ENCODE data around the gene SMIM33. TPM values are rescaled to one million over a fixed set of nuclear protein-coding genes. Genes with fewer than 3 reads are reported as not detected.
"Not testable (repeated sequence)": the region's sequence is repeated elsewhere in the genome, so short reads cannot be mapped to it uniquely, and the experiment has no call there.

Gene SMIM33
- total and polyA plus RNA-seq, 2 donors (not counting 1 experiment from before 2014, with no cell fraction given) = not detected

GRCh38 chr5:139501381-139501780 lies 30.6 kb downstream of the SMIM33 start:
- no peaks in the 10 kb centered on the region for H3K4me1 ChIP-seq (ENCODE audit: control insufficient read depth in 2 of 2, insufficient read depth in 2 of 2, low read length in 2 of 2)
- no peak overlapping the region for H2AFZ ChIP-seq (ENCODE audit: insufficient read depth, low read depth, low read length, poor library complexity, severe bottlenecking)
- H3K79me2 ChIP-seq (ENCODE audit: control insufficient read depth, insufficient read depth, low read length) = no peaks in the 10 kb centered on the region
- no peak overlapping the region for H3K9ac ChIP-seq (ENCODE audit: low read length)
- no peak for DNase-seq
- Mint-ChIP-seq H3K27me3 (no peaks in the 10 kb centered on the region), H3K4me1 (no peaks in the 10 kb centered on the region), H3K4me3 (no peak overlapping the region), H3K9me3 (ENCODE audit: insufficient read depth) (no peaks in the 10 kb centered on the region), H3K27ac (no peak overlapping the region)
- CTCF ChIA-PET = interaction anchor here (1.2 to 1.4 kb wide), 3 partner anchors 8 to 79 kb away, joined by 3 read pairs; no protein-coding TSS in a partner anchor
- H3K4me3 ChIP-seq (ENCODE audit: control extremely low read depth in 1 of 5, extremely low read depth in 1 of 5, insufficient read depth in 1 of 5, low read depth in 2 of 5, low read length in 4 of 5) = no peak overlapping the region
- peaks cover 0 to 3% (median 0%) of the 10 kb centered on the region in 4 experiments for H3K27me3 ChIP-seq (replicated peaks in 1 of 4; ENCODE audit: control extremely low read depth in 1 of 4, control insufficient read depth in 3 of 4, insufficient read depth in 4 of 4, low read length in 3 of 4)
- no peaks in the 10 kb centered on the region for H3K36me3 ChIP-seq (replicated peaks in 1 of 2; ENCODE audit: control extremely low read depth in 1 of 2, control insufficient read depth in 1 of 2, extremely low read depth in 1 of 2, insufficient read depth in 2 of 2, low read length in 1 of 2)
- H3K4me2 ChIP-seq (replicated peaks; ENCODE audit: low read depth, low read length, poor library complexity, severe bottlenecking) = no peak overlapping the region
- H4K20me1 ChIP-seq (ENCODE audit: control insufficient read depth, insufficient read depth, low read length, poor library complexity, severe bottlenecking) = no peaks in the 10 kb centered on the region
- peaks cover 0 to 6% (median 0%) of the 10 kb centered on the region in 3 donors for H3K9me3 ChIP-seq (ENCODE audit: control extremely low read depth in 1 of 3, control insufficient read depth in 2 of 3, insufficient read depth in 1 of 3, low read length in 2 of 3)
- no peak for ATAC-seq (ENCODE audit: low read depth)
- no peak for TF ChIP-seq EZH2 (IDR thresholded peaks at IDR 0.05; ENCODE audit: borderline replicate concordance, insufficient read depth, low read depth, low read length, poor library complexity, severe bottlenecking)
- TF ChIP-seq, protein P1, sequence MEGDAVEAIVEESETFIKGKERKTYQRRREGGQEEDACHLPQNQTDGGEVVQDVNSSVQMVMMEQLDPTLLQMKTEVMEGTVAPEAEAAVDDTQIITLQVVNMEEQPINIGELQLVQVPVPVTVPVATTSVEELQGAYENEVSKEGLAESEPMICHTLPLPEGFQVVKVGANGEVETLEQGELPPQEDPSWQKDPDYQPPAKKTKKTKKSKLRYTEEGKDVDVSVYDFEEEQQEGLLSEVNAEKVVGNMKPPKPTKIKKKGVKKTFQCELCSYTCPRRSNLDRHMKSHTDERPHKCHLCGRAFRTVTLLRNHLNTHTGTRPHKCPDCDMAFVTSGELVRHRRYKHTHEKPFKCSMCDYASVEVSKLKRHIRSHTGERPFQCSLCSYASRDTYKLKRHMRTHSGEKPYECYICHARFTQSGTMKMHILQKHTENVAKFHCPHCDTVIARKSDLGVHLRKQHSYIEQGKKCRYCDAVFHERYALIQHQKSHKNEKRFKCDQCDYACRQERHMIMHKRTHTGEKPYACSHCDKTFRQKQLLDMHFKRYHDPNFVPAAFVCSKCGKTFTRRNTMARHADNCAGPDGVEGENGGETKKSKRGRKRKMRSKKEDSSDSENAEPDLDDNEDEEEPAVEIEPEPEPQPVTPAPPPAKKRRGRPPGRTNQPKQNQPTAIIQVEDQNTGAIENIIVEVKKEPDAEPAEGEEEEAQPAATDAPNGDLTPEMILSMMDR (IDR thresholded peaks at IDR 0.05) = no peak
- POLR2A ChIA-PET = no interaction called here
- 67% methylated on average over 4 of the region's 4 CpGs for WGBS (ENCODE audit: insufficient coverage)
- H3K27ac ChIP-seq (ENCODE audit: low read length in 2 of 2) = no peak overlapping the region
- intact Hi-C loops (cut with micrococcal nuclease) = no loop called here

DNA sequence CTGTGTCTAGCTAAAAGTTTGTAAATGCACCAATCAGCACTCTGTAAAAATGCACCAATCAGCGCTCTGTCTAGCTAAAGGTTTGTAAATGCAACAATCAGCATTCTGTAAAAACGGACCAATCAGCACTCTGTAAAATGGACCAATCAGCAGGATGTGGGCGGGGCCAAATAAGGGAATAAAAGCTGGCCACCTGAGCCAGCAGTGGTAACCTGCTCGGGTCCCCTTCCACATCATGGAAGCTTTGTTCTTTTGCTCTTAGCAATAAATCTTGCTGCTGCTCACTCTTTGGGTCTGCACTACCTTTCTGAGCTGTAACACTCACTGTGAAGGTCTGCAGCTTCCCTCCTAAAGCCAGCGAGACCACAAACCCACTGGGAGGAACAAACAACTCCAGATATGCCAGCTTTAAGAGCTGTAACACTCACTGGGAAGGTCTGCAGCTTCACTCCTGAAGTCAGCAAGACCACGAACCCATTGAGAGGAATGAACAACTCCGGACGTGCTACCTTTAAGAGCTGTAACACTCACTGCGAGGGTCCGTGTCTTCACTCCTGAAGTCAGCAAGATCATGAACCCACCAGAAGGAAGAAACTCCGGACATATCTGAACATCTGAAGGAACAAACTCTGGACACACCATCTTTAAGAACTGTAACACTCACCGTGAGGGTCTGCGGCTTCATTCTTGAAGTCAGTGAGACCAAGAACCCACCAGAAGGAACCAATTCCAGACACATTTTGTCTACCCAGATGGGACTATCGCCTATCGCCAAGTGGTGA lies 32.4 kb downstream of the SMIM33 start:
- POLR2A ChIA-PET, DNase-seq: not testable (repeated sequence)
- CTCF ChIA-PET = interaction anchor here (1.4 to 1.7 kb wide), 2 partner anchors 11 to 264 kb away, joined by 3 read pairs; no protein-coding TSS in a partner anchor

GRCh38 chr5:139503879-139504278 lies 33.1 kb downstream of the SMIM33 start:
- 91% methylated on average over 14 of the region's 15 CpGs for WGBS (ENCODE audit: insufficient coverage)
- POLR2A ChIA-PET; H3K4me2 ChIP-seq (replicated peaks; ENCODE audit: low read depth, low read length, poor library complexity, severe bottlenecking): not testable (repeated sequence)

More for the DNA sequence above, 32.4 kb downstream of the SMIM33 start:
- H3K4me3 Mint-ChIP-seq; H4K20me1 ChIP-seq (ENCODE audit: control insufficient read depth, insufficient read depth, low read length, poor library complexity, severe bottlenecking); intact Hi-C loops (cut with micrococcal nuclease); H3K27ac Mint-ChIP-seq; H3K4me2 ChIP-seq (replicated peaks; ENCODE audit: low read depth, low read length, poor library complexity, severe bottlenecking); H3K27ac ChIP-seq (ENCODE audit: low read length in 2 of 2); ATAC-seq (ENCODE audit: low read depth); H3K4me3 ChIP-seq (ENCODE audit: control extremely low read depth in 1 of 5, extremely low read depth in 1 of 5, insufficient read depth in 1 of 5, low read depth in 2 of 5, low read length in 4 of 5); H3K36me3 ChIP-seq (replicated peaks in 1 of 2; ENCODE audit: control extremely low read depth in 1 of 2, control insufficient read depth in 1 of 2, extremely low read depth in 1 of 2, insufficient read depth in 2 of 2, low read length in 1 of 2); H3K27me3 ChIP-seq (replicated peaks in 1 of 4; ENCODE audit: control extremely low read depth in 1 of 4, control insufficient read depth in 3 of 4, insufficient read depth in 4 of 4, low read length in 3 of 4); H3K9me3 ChIP-seq (ENCODE audit: control extremely low read depth in 1 of 3, control insufficient read depth in 2 of 3, insufficient read depth in 1 of 3, low read length in 2 of 3); H3K27me3 Mint-ChIP-seq; H2AFZ ChIP-seq (ENCODE audit: insufficient read depth, low read depth, low read length, poor library complexity, severe bottlenecking); H3K4me1 ChIP-seq (ENCODE audit: control insufficient read depth in 2 of 2, insufficient read depth in 2 of 2, low read length in 2 of 2); H3K4me1 Mint-ChIP-seq; H3K79me2 ChIP-seq (ENCODE audit: control insufficient read depth, insufficient read depth, low read length); H3K9me3 Mint-ChIP-seq (ENCODE audit: insufficient read depth); H3K9ac ChIP-seq (ENCODE audit: low read length): not testable (repeated sequence)
- 82% methylated on average over 15 of the region's 15 CpGs for WGBS (ENCODE audit: insufficient coverage)

More at GRCh38 chr5:139503879-139504278, 33.1 kb downstream of the SMIM33 start:
- H3K4me3 ChIP-seq (ENCODE audit: control extremely low read depth in 1 of 5, extremely low read depth in 1 of 5, insufficient read depth in 1 of 5, low read depth in 2 of 5, low read length in 4 of 5); H3K79me2 ChIP-seq (ENCODE audit: control insufficient read depth, insufficient read depth, low read length); H3K27ac Mint-ChIP-seq; H3K4me3 Mint-ChIP-seq; H3K27me3 Mint-ChIP-seq; H3K9ac ChIP-seq (ENCODE audit: low read length); H4K20me1 ChIP-seq (ENCODE audit: control insufficient read depth, insufficient read depth, low read length, poor library complexity, severe bottlenecking); H3K27me3 ChIP-seq (replicated peaks in 1 of 4; ENCODE audit: control extremely low read depth in 1 of 4, control insufficient read depth in 3 of 4, insufficient read depth in 4 of 4, low read length in 3 of 4); H2AFZ ChIP-seq (ENCODE audit: insufficient read depth, low read depth, low read length, poor library complexity, severe bottlenecking); H3K9me3 Mint-ChIP-seq (ENCODE audit: insufficient read depth); H3K4me1 Mint-ChIP-seq; DNase-seq; H3K27ac ChIP-seq (ENCODE audit: low read length in 2 of 2); H3K36me3 ChIP-seq (replicated peaks in 1 of 2; ENCODE audit: control extremely low read depth in 1 of 2, control insufficient read depth in 1 of 2, extremely low read depth in 1 of 2, insufficient read depth in 2 of 2, low read length in 1 of 2); H3K9me3 ChIP-seq (ENCODE audit: control extremely low read depth in 1 of 3, control insufficient read depth in 2 of 3, insufficient read depth in 1 of 3, low read length in 2 of 3); ATAC-seq (ENCODE audit: low read depth); intact Hi-C loops (cut with micrococcal nuclease); H3K4me1 ChIP-seq (ENCODE audit: control insufficient read depth in 2 of 2, insufficient read depth in 2 of 2, low read length in 2 of 2): not testable (repeated sequence)
- CTCF ChIA-PET = interaction anchor here (1.7 kb wide), 1 partner anchor 263 kb away, joined by 3 read pairs; no protein-coding TSS in a partner anchor

All from B cell (primary cell).